HFF-Myc (cell line): ENCODE results near the gene PRKCD.

Experiments
- DNase-seq: peaks from one replicate; pipeline ENCODE4 v3.0.0-alpha.2; 2011; ENCODE audit warnings: low read depth; ENCODE audit errors: extremely low read depth
- H3K4me3 ChIP-seq: replicated peaks from 2 replicates; pipeline ENCODE4 v1.5.1; 2011; ENCODE audit warnings: low read depth, mild to moderate bottlenecking, control low read depth, low read length
- CTCF ChIP-seq: IDR thresholded peaks from 2 replicates; pipeline ENCODE4 v1.5.1; 2012; ENCODE audit warnings: mild to moderate bottlenecking, low read depth, low read length, control low read depth; ENCODE audit errors: missing control alignments

PRKCD gene

GRCh38 chr3:53226841-53227407 is 65.9 kb downstream of the PRKCD start:
- H3K4me3 ChIP-seq: no peak overlapping the region
- no peak for DNase-seq
- no peak for TF ChIP-seq CTCF

GRCh38 chr3:53227993-53228885 is 67.2 kb downstream of the PRKCD start:
- H3K4me3 ChIP-seq: no peak overlapping the region
- TF ChIP-seq CTCF: no peak
- no peak for DNase-seq

DNA sequence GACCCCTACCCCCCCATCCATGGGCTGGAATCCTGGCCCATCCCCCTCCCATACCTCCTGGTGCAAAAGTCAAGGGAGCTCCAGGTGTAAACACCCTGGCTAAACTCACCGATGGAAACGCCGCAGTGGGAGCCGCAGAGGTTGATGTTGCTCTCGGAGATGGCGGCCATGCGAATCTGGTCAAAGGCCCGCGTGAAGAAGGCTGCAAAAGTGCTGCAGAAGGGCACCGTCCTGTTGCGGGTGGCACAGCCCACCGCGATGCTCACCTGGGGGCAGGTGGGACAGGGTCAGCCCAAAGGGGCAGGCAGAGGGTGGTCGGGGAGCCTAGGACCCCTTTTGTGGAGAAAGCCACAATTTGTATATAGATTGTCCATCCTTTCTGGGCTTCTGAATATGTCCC is 68.2 kb downstream of the PRKCD start:
- H3K4me3 ChIP-seq: no peak overlapping the region
- TF ChIP-seq CTCF: no peak
- DNase-seq: no peak

GRCh38 chr3:53229606-53230005 is 68.6 kb downstream of the PRKCD start:
- no peak overlapping the region for H3K4me3 ChIP-seq
- DNase-seq: no peak
- TF ChIP-seq CTCF: no peak

GRCh38 chr3:53230041-53230621 is 69.1 kb downstream of the PRKCD start:
- DNase-seq: no peak
- no peak overlapping the region for H3K4me3 ChIP-seq
- TF ChIP-seq CTCF: peak; percentile 27

- no peak for TF ChIP-seq CTCF
- no peak for DNase-seq
- H3K4me3 ChIP-seq: no peak overlapping the region
These were observed 69.8 kb downstream of the PRKCD start for GRCh38 chr3:53230789-53231188.
